Esophagus squamous epithelium (tissue), 4 donors: ENCODE results near the gene SLC2A8.

Source experiments
- POLR2A ChIP-seq, 4 donors: fragments of 450-650 bp; IDR thresholded peaks; one replicate each; pipeline ENCODE4 v1.6.1; 2017; ENCODE audit warnings: antibody characterized with exemption in 4 of 4, mild to moderate bottlenecking in 4 of 4, moderate library complexity in 3 of 4
- TF ChIP-seq, protein P1 (sequence below), 6 experiments: fragments of 450-650 bp in 4 of 6; fragments of 200-600 bp in 2 of 6; sonication (generic) in 2 of 6; IDR thresholded peaks; one replicate each; pipeline ENCODE4 v1.5.1; 2016 to 2019; ENCODE audit warnings: antibody characterized with exemption in 6 of 6, mild to moderate bottlenecking in 4 of 6, moderate library complexity in 4 of 6

DNA sequence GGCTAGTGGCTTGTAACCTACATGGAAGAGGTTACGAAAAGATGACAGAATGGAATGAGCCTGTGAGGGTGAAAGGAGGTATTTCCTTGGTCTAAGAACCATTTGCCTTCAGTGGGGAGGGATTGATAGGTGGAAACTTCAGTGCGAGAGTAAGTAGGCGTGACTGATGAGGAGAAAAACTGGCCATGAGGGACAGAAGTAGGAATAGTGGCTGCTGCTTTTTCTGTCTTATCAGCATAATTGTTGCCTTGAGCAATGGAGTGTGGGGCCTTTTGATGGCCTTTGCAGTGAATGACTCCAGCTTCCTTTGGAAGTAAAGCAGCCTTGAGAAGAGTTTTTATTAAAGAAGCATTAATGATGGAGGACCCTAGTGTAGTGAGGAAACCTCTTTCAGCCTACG lies 18.2 kb downstream of the SLC2A8 start:
- TF ChIP-seq POLR2A (IDR thresholded peaks at IDR 0.05) = no peak
- TF ChIP-seq, protein P1, sequence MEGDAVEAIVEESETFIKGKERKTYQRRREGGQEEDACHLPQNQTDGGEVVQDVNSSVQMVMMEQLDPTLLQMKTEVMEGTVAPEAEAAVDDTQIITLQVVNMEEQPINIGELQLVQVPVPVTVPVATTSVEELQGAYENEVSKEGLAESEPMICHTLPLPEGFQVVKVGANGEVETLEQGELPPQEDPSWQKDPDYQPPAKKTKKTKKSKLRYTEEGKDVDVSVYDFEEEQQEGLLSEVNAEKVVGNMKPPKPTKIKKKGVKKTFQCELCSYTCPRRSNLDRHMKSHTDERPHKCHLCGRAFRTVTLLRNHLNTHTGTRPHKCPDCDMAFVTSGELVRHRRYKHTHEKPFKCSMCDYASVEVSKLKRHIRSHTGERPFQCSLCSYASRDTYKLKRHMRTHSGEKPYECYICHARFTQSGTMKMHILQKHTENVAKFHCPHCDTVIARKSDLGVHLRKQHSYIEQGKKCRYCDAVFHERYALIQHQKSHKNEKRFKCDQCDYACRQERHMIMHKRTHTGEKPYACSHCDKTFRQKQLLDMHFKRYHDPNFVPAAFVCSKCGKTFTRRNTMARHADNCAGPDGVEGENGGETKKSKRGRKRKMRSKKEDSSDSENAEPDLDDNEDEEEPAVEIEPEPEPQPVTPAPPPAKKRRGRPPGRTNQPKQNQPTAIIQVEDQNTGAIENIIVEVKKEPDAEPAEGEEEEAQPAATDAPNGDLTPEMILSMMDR (IDR thresholded peaks at IDR 0.05) = no peak
